Erythroblast (primary cell): ENCODE results near the gene RCC1.

Experiments used
- GATA1 ChIP-seq: IDR thresholded peaks from 2 replicates; pipeline ENCODE4 v1.6.1; 2011; ENCODE audit warnings: low read depth, mild to moderate bottlenecking, control low read depth, low read length, moderate library complexity
- POLR2A ChIP-seq: IDR thresholded peaks from 2 replicates; pipeline ENCODE4 v1.6.1; 2011; ENCODE audit warnings: mild to moderate bottlenecking, low read length

GRCh38 chr1:28456078-28456477 lies 49.8 kb upstream of the RCC1 start:
- no peak for TF ChIP-seq POLR2A
- no peak for TF ChIP-seq GATA1
